ENCODE data around the gene SKP2.

Gene SKP2

GRCh38 chr5:36153726-36154125 is 1.8 kb downstream of the SKP2 start:
- H3K4me3 ChIP-seq (replicated peaks; ENCODE audit: low read depth, low read length), result no peak overlapping the region; the same call in 1 of the 2 replicates

GRCh38 chr5:36155291-36155690 is 3.4 kb downstream of the SKP2 start:
- peaks cover 5% of the 10 kb centered on the region for H3K36me3 ChIP-seq (ENCODE audit: control insufficient read depth, insufficient read depth, low read length)
- no peak overlapping the region for H3K4me3 ChIP-seq (replicated peaks; ENCODE audit: low read depth, low read length)

More at GRCh38 chr5:36153726-36154125, 1.8 kb downstream of the SKP2 start:
- DNase-seq (ENCODE audit: extremely low read depth, insufficient read length), result no peak
- Histone ChIP-seq H3K36me3 (ENCODE audit: control insufficient read depth, insufficient read depth, low read length) (peaks cover 2% of the 10 kb centered on the region; the same call in 1 of the 2 replicates), H3K27me3 (replicated peaks; ENCODE audit: control insufficient read depth, insufficient read depth, low read length) (no peaks in the 10 kb centered on the region)
- TF ChIP-seq CTCF (IDR thresholded peaks at IDR 0.05; ENCODE audit: insufficient read depth, low read length, poor library complexity, severe bottlenecking), result no peak

GRCh38 chr5:36156121-36156601 is 4.2 kb downstream of the SKP2 start:
- no peak for TF ChIP-seq CTCF (IDR thresholded peaks at IDR 0.05; ENCODE audit: insufficient read depth, low read length, poor library complexity, severe bottlenecking)
- no peak for DNase-seq (ENCODE audit: extremely low read depth, insufficient read length)
- Histone ChIP-seq H3K4me3 (replicated peaks; ENCODE audit: low read depth, low read length) (no peak overlapping the region), H3K27me3 (replicated peaks; ENCODE audit: control insufficient read depth, insufficient read depth, low read length) (no peaks in the 10 kb centered on the region), H3K36me3 (ENCODE audit: control insufficient read depth, insufficient read depth, low read length) (peaks cover 9% of the 10 kb centered on the region)

More at GRCh38 chr5:36155291-36155690, 3.4 kb downstream of the SKP2 start:
- no peak for TF ChIP-seq CTCF (IDR thresholded peaks at IDR 0.05; ENCODE audit: insufficient read depth, low read length, poor library complexity, severe bottlenecking)
- no peak for DNase-seq (ENCODE audit: extremely low read depth, insufficient read length)
- no peaks in the 10 kb centered on the region for H3K27me3 ChIP-seq (replicated peaks; ENCODE audit: control insufficient read depth, insufficient read depth, low read length)

- peaks cover 9% of the 10 kb centered on the region for H3K36me3 ChIP-seq (ENCODE audit: control insufficient read depth, insufficient read depth, low read length)
- no peaks in the 10 kb centered on the region for H3K27me3 ChIP-seq (replicated peaks; ENCODE audit: control insufficient read depth, insufficient read depth, low read length)
- H3K4me3 ChIP-seq (replicated peaks; ENCODE audit: low read depth, low read length), result no peak overlapping the region
- no peak for DNase-seq (ENCODE audit: extremely low read depth, insufficient read length)
- no peak for TF ChIP-seq CTCF (IDR thresholded peaks at IDR 0.05; ENCODE audit: insufficient read depth, low read length, poor library complexity, severe bottlenecking)
Observed at GRCh38 chr5:36156619-36157018, 4.7 kb downstream of the SKP2 start.

GRCh38 chr5:36158144-36158543 is 6.2 kb downstream of the SKP2 start:
- Histone ChIP-seq H3K27me3 (replicated peaks; ENCODE audit: control insufficient read depth, insufficient read depth, low read length) (no peaks in the 10 kb centered on the region), H3K36me3 (ENCODE audit: control insufficient read depth, insufficient read depth, low read length) (peaks cover 10% of the 10 kb centered on the region), H3K4me3 (replicated peaks; ENCODE audit: low read depth, low read length) (no peak overlapping the region)
- no peak for TF ChIP-seq CTCF (IDR thresholded peaks at IDR 0.05; ENCODE audit: insufficient read depth, low read length, poor library complexity, severe bottlenecking)
- no peak for DNase-seq (ENCODE audit: extremely low read depth, insufficient read length)

DNA sequence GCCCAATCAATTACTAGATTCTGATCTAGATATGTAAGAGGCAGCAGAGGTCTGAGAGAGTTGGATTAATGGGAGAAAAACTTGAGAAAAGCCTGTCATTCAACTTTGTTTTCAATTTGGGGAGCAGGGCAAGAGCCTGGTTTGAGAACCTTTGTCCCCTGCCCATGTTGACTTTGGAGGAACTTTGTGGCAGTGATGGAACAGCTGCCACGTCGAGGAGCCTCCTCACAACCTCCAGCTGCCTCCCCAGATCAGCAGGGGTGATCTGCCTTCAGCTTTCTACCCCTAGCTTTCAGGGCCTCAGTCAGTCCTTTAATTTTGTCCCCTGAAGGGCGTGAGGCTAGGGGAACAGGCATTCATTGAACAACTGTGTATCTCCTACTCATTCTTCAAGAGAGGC is 8.7 kb downstream of the SKP2 start:
- no peak for TF ChIP-seq CTCF (IDR thresholded peaks at IDR 0.05; ENCODE audit: insufficient read depth, low read length, poor library complexity, severe bottlenecking)
- Histone ChIP-seq H3K36me3 (ENCODE audit: control insufficient read depth, insufficient read depth, low read length) (peaks cover 12% of the 10 kb centered on the region), H3K27me3 (replicated peaks; ENCODE audit: control insufficient read depth, insufficient read depth, low read length) (no peaks in the 10 kb centered on the region), H3K4me3 (replicated peaks; ENCODE audit: low read depth, low read length) (no peak overlapping the region)
- DNase-seq (ENCODE audit: extremely low read depth, insufficient read length), result no peak
